ENCODE data around the gene MPDU1.

- TF ChIP-seq CTCF (IDR thresholded peaks at IDR 0.05) = no peak
- peak; percentile 95 to 99 for TF ChIP-seq POLR2AphosphoS5 (IDR thresholded peaks at IDR 0.05)
- TF ChIP-seq POLR2A (IDR thresholded peaks at IDR 0.05; ENCODE audit: low read depth) = peak; percentile 97
- TF ChIP-seq EP300 (IDR thresholded peaks at IDR 0.05) = no peak
Measured at GRCh38 chr17:7572588-7573323, 10.9 kb upstream of the MPDU1 start.

All from esophagus muscularis mucosa (tissue), 4 donors.